IMR-90 (cell line): Measurements from ENCODE around the gene ADAMTSL4. TPM values are rescaled to one million over a fixed set of nuclear protein-coding genes. Genes with fewer than 3 reads are reported as not detected.

Experiments
- ATAC-seq: fragments of 200-7000 bp; cut with Tn5 transposase; 2 replicates; pipeline ENCODE4 v1.9.1; 2020; ENCODE audit warnings: low read depth, mild to moderate bottlenecking, moderate library complexity
- BruUV-seq: library from RNA; stranded (reverse); fragments of 400-500 nt; replicated peaks from 2 replicates; lab custom pipeline; 2021; lab: Mats Ljungman, UMichigan
- CTCF ChIA-PET: fragments of 300-600 bp; formaldehyde crosslinking; extraction: SDS; loops from one replicate; lab custom pipeline; 2021; ENCODE audit warnings: antibody characterized with exemption; lab: Yijun Ruan, JAX
- POLR2A ChIA-PET: fragments of 300-600 bp; sonication (Branson Sonifier 250); formaldehyde crosslinking; loops from one replicate; lab custom pipeline; 2022; ENCODE audit warnings: antibody characterized with exemption; ENCODE audit not compliant: unreplicated experiment; lab: Charles Lee
- DNase-seq: peaks from one replicate; pipeline ENCODE4 v3.0.0; 2013
- H2AFZ ChIP-seq: replicated peaks from 2 replicates; pipeline ENCODE3; 2013; ENCODE audit warnings: low read length, mild to moderate bottlenecking; ENCODE audit not compliant: poor library complexity
- H2AK5ac ChIP-seq: 2 replicates; pipeline ENCODE4 v1.6.1; 2013; ENCODE audit warnings: low read depth, low read length, inconsistent platforms
- H2AK9ac ChIP-seq: replicated peaks from 2 replicates; pipeline ENCODE3; 2013; ENCODE audit warnings: mild to moderate bottlenecking, low read depth, low read length, moderate library complexity; ENCODE audit not compliant: poor library complexity
- H2BK120ac ChIP-seq: 2 replicates; pipeline ENCODE4 v1.6.1; 2013; ENCODE audit warnings: low read depth, low read length, inconsistent platforms
- H2BK15ac ChIP-seq: 3 replicates; pipeline ENCODE4 v1.6.1; 2013; ENCODE audit warnings: low read depth, low read length, inconsistent platforms
- H2BK20ac ChIP-seq: 2 replicates; pipeline ENCODE4 v1.6.1; 2013; ENCODE audit warnings: low read depth, mild to moderate bottlenecking, inconsistent platforms, low read length, moderate library complexity
- H2BK5ac ChIP-seq: 2 replicates; pipeline ENCODE4 v1.6.1; 2013; ENCODE audit warnings: mild to moderate bottlenecking, low read depth, low read length, inconsistent platforms; ENCODE audit not compliant: poor library complexity, severe bottlenecking
- H3K14ac ChIP-seq: replicated peaks from 2 replicates; pipeline ENCODE4 v1.6.1; 2013; ENCODE audit warnings: low read depth, low read length, inconsistent platforms
- H3K18ac ChIP-seq: 2 replicates; pipeline ENCODE4 v1.6.1; 2013; ENCODE audit warnings: low read depth, low read length, control low read depth
- H3K23ac ChIP-seq: 2 replicates; pipeline ENCODE4 v1.6.1; 2013; ENCODE audit warnings: low read depth, low read length, inconsistent platforms
- H3K27ac ChIP-seq: 2 replicates; pipeline ENCODE4 v1.5.1; 2013; ENCODE audit warnings: mild to moderate bottlenecking, control low read depth, low read length; ENCODE audit not compliant: insufficient read depth
- H3K27me3 ChIP-seq: 2 replicates; pipeline ENCODE4 v1.6.1; 2013; ENCODE audit warnings: low read length; ENCODE audit not compliant: control insufficient read depth, insufficient read depth
- H3K36me3 ChIP-seq: 2 replicates; pipeline ENCODE4 v1.6.1; 2013; ENCODE audit warnings: low read length, mixed read lengths; ENCODE audit not compliant: control insufficient read depth, insufficient read depth
- H3K4ac ChIP-seq: 2 replicates; pipeline ENCODE4 v1.6.1; 2013; ENCODE audit warnings: low read depth, low read length, inconsistent platforms
- H3K4me1 ChIP-seq: 2 replicates; pipeline ENCODE4 v1.6.1; 2013; ENCODE audit warnings: low read length, mixed read lengths; ENCODE audit not compliant: control insufficient read depth, insufficient read depth
- H3K4me2 ChIP-seq: 2 replicates; pipeline ENCODE4 v1.6.1; 2013; ENCODE audit warnings: low read depth, mild to moderate bottlenecking, control low read depth, low read length, moderate library complexity
- H3K4me3 ChIP-seq: 2 replicates; pipeline ENCODE4 v1.5.1; 2013; ENCODE audit warnings: low read depth, mild to moderate bottlenecking, control low read depth, low read length, moderate library complexity; ENCODE audit not compliant: insufficient read depth
- H3K56ac ChIP-seq: 2 replicates; pipeline ENCODE4 v1.6.1; 2013; ENCODE audit warnings: low read length, inconsistent platforms; ENCODE audit not compliant: insufficient read depth; ENCODE audit errors: extremely low read depth
- H3K79me1 ChIP-seq, 2 experiments: 2 replicates each; pipeline ENCODE4 v1.6.1; 2013; ENCODE audit warnings: low read length in 2 of 2, inconsistent platforms in 1 of 2, low read depth in 1 of 2
- H3K9ac ChIP-seq: 2 replicates; pipeline ENCODE4 v1.6.1; 2013; ENCODE audit warnings: low read depth, low read length, control low read depth
- H3K9me1 ChIP-seq: 2 replicates; pipeline ENCODE4 v1.6.1; 2013; ENCODE audit warnings: low read length, inconsistent platforms; ENCODE audit not compliant: insufficient read depth
- H3K9me3 ChIP-seq: 2 replicates; pipeline ENCODE4 v1.6.1; 2013; ENCODE audit warnings: low read length; ENCODE audit not compliant: control insufficient read depth, insufficient read depth
- H4K20me1 ChIP-seq: 2 replicates; pipeline ENCODE4 v1.6.1; 2013; ENCODE audit warnings: low read length, inconsistent platforms; ENCODE audit not compliant: insufficient read depth
- H4K5ac ChIP-seq: 2 replicates; pipeline ENCODE4 v1.6.1; 2013; ENCODE audit warnings: mild to moderate bottlenecking, low read depth, low read length, control low read depth
- H4K8ac ChIP-seq, 2 experiments: 2 replicates each; pipeline ENCODE4 v1.6.1; 2013; ENCODE audit warnings: low read depth in 2 of 2, low read length in 2 of 2, control low read depth in 1 of 2, inconsistent platforms in 1 of 2
- H4K91ac ChIP-seq: 2 replicates; pipeline ENCODE4 v1.6.1; 2013; ENCODE audit warnings: low read depth, low read length, inconsistent platforms; ENCODE audit not compliant: insufficient read depth
- CEBPB ChIP-seq: IDR thresholded peaks from 2 replicates; pipeline ENCODE4 v1.6.1; 2012; ENCODE audit warnings: low read depth, low read length, improper control_type of control experiment
- CTCF ChIP-seq: conservative IDR thresholded peaks from 2 replicates; pipeline ENCODE4 v1.5.1; 2012; ENCODE audit warnings: mild to moderate bottlenecking, low read depth, low read length, improper control_type of control experiment
- FOS ChIP-seq: fragments of 150-350 bp; IDR thresholded peaks from 2 replicates; pipeline ENCODE4 v1.6.1; 2016; ENCODE audit warnings: low read depth, low read length
- RAD21 ChIP-seq: IDR thresholded peaks from 2 replicates; pipeline ENCODE4 v1.6.1; 2012; ENCODE audit warnings: low read length, improper control_type of control experiment
- WGBS, 2 experiments: methylation state at CpG; one replicate each; pipeline versions ENCODE4 v1.1.5 to v1.1.7; 2013; ENCODE audit warnings: missing lambda C conversion rate in 2 of 2; ENCODE audit not compliant: insufficient read length in 1 of 2; ENCODE audit errors: extremely low coverage in 2 of 2; 5-methylcytosine and 5-hydroxymethylcytosine counted together
- dilution Hi-C: fragments of 300-500 bp; cut with HindIII; formaldehyde crosslinking; loops from one replicate; pipeline ENCODE4 v1.14.3; 2018; ENCODE audit warnings: low sequenced_read_pairs; ENCODE audit not compliant: unreplicated experiment
- in situ Hi-C: fragments of 300-500 bp; cut with MboI; formaldehyde crosslinking; loops from 3 replicates; pipeline ENCODE4 v1.14.3; 2019; ENCODE audit warnings: low sequenced_read_pairs, inconsistent platforms, mixed read lengths
- intact Hi-C: fragments of 100-400 bp; cut with micrococcal nuclease; formaldehyde crosslinking; loops from 2 replicates; pipeline ENCODE4 v1.10.0; 2022
- polyA plus RNA-seq, 3 experiments: library from polyadenylated mRNA; depleted of rRNA; stranded (reverse); fragments of >200 nt; gene quantifications; 2 replicates each; pipeline ENCODE4 v1.2.3, GENCODE V29; 2012; ENCODE audit warnings: low replicate concordance in 1 of 3
- total RNA-seq: library from RNA; depleted of rRNA; stranded (reverse); fragments of >200 nt; gene quantifications from 2 replicates; pipeline ENCODE4 v1.2.3, GENCODE V29; 2012

Gene ADAMTSL4
- total and polyA plus RNA-seq, 2 of the 4 experiments (the other 2 are of a cell fraction), result 0.54 to 12.2 TPM

- no peak overlapping the region for H4K5ac ChIP-seq
- H3K27me3 ChIP-seq, result no peaks in the 10 kb centered on the region
- no peaks in the 10 kb centered on the region for H3K9me3 ChIP-seq
- intact Hi-C loops (no loop called here), dilution Hi-C loops (no loop called here), in situ Hi-C loops (no loop called here)
- no peak overlapping the region for H2BK5ac ChIP-seq
- H2AK5ac ChIP-seq, result peak overlapping the region; percentile 48; the same call in 1 of the 2 replicates
- H3K4ac ChIP-seq, result no peak overlapping the region
- peak overlapping the region; percentile 60 for H2AFZ ChIP-seq
- no peak overlapping the region for H3K4me2 ChIP-seq
- peaks cover 4% of the 10 kb centered on the region for H3K9me1 ChIP-seq
- peak overlapping the region; percentile 33; the same call in 1 of the 2 replicates for H3K14ac ChIP-seq
- no peak overlapping the region for H2BK20ac ChIP-seq
- no TSS peak for BruUV-seq
- ChIA-PET CTCF (interaction anchor here (0.6 to 0.7 kb wide), 2 partner anchors 11 to 16 kb away, joined by 4 to 5 read pairs; no protein-coding TSS in a partner anchor), POLR2A (no interaction called here)
- no peak overlapping the region for H2BK120ac ChIP-seq
- H3K56ac ChIP-seq, result no peak overlapping the region
- no peak overlapping the region; the same call in 1 of the 2 replicates for H4K91ac ChIP-seq
- no peak overlapping the region for H3K4me3 ChIP-seq
- peak overlapping the region in 1 of 2 experiments; percentile 55; a peak in 1 of 4 replicates for H4K8ac ChIP-seq
- H3K79me1 ChIP-seq, result 0 out of 4 replicates have a peak, but pooled peaks cover 0 to 8% of the 10 kb centered on the region in 2 experiments
- ATAC-seq (no peak), DNase-seq (no peak)
- H4K20me1 ChIP-seq, result no peaks in the 10 kb centered on the region
- H3K27ac ChIP-seq, result no peak overlapping the region
- H2AK9ac ChIP-seq, result peak overlapping the region; percentile 85
- TF ChIP-seq CEBPB, result 0 out of 2 replicates have a peak, but pooled peaks have one; percentile 1
- no peak for TF ChIP-seq FOS
- TF ChIP-seq CTCF, result no peak
- TF ChIP-seq RAD21, result no peak
- no peak overlapping the region for H3K9ac ChIP-seq
- no peak overlapping the region for H3K18ac ChIP-seq
- no peaks in the 10 kb centered on the region for H3K36me3 ChIP-seq
- H3K4me1 ChIP-seq, result peaks cover 3% of the 10 kb centered on the region; the same call in 1 of the 2 replicates
- no peak overlapping the region for H3K23ac ChIP-seq
- H2BK15ac ChIP-seq, result no peak overlapping the region
- 51% methylated on average over 3 of the region's 13 CpGs; no CpG with 5 or more reads in 1 of the 2 experiments for WGBS, 2 experiments
Measured at GRCh38 chr1:150543500-150544143, 5.6 kb upstream of the ADAMTSL4 start.
